ENCODE data around the gene C19orf38. TPM values are rescaled to one million over a fixed set of nuclear protein-coding genes. Genes with fewer than 3 reads are reported as not detected.

The C19orf38 gene
- total RNA-seq, 1 experiment from 2014 or later = 0.61 TPM

- no peak for DNase-seq
- Histone ChIP-seq H3K9me3 (no peaks in the 10 kb centered on the region), H3K36me3 (ENCODE audit: control insufficient read depth, insufficient read depth, low read length) (no peaks in the 10 kb centered on the region; the same call in 1 of the 2 replicates), H3K27me3 (replicated peaks; ENCODE audit: control insufficient read depth, insufficient read depth, low read length) (no peaks in the 10 kb centered on the region), H3K4me1 (no peaks in the 10 kb centered on the region), H3K4me3 (ENCODE audit: low read depth, low read length) (no peak overlapping the region)
- Mint-ChIP-seq H3K27me3 (ENCODE audit: insufficient read depth, unreplicated experiment) (no peaks in the 10 kb centered on the region), H3K4me3 (ENCODE audit: unreplicated experiment) (no peak overlapping the region), H3K36me3 (ENCODE audit: insufficient read depth, unreplicated experiment) (peaks cover 54% of the 10 kb centered on the region), H3K27ac (ENCODE audit: unreplicated experiment) (no peak overlapping the region), H3K9me3 (ENCODE audit: unreplicated experiment) (no peaks in the 10 kb centered on the region), H3K4me1 (ENCODE audit: low read depth, unreplicated experiment) (no peaks in the 10 kb centered on the region)
- intact Hi-C loops (cut with micrococcal nuclease; ENCODE audit: unreplicated experiment) = no loop called here
- no peak for TF ChIP-seq CTCF (IDR thresholded peaks at IDR 0.05; ENCODE audit: insufficient read depth in 1 of 2, low read depth in 1 of 2, low read length in 1 of 2, severe bottlenecking in 1 of 2, unreplicated experiment in 1 of 2)
- BruUV-seq (replicated peaks) = no TSS peak
- CTCF ChIA-PET = no interaction called here
- POLR2A ChIA-PET = no interaction called here
Observed at GRCh38 chr19:10818301-10819123, 29.7 kb upstream of the C19orf38 start.

DNA sequence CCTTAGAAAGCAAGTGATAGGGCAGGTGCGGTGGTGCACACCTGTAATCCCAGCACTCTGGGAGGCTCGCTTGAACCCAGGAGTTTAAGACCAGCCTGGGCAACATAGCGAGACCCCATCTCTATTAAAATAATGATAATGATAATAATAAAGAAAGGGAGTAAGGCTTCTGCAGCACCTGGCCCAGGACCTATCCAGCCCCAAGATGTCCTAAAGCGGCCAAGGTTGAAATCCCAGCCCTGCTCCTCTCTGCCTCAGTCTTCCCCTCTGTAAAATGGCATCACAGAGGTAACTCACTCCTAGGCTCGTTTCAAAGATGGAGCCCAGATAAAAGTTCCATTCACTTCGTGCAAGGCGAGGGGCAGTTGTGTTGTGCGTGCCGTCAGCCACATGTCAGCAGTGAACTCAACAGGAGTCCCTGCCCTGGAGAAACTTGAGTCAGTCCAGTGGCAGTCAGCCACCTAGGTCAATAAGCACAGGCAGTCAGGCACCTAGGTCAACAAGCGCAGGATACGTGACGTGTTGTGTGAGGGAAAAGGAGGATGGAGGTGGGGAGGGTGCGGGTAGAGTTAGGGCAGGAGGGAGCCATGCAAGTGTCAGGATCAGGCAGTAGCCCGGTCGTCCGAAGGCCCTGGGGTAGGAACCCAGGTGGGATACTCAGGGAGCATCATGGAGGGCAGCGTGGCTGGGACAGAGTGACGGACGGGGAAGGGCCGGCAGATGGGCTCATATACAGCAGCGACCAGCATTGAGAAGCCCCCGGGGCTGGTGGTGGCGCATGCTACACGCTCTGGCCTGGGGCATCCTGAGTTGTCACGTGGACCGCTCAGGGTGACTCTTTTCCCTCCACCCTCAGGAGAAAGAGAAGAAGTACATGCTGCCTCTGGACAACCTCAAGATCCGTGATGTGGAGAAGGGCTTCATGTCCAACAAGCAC, 28.8 kb upstream of the C19orf38 start:
- no peaks in the 10 kb centered on the region for H3K27me3 Mint-ChIP-seq (ENCODE audit: insufficient read depth, unreplicated experiment)
- H3K4me3 Mint-ChIP-seq (ENCODE audit: unreplicated experiment) = no peak overlapping the region
- no TSS peak for BruUV-seq (replicated peaks)
- no peak for DNase-seq
- no peaks in the 10 kb centered on the region for H3K4me1 Mint-ChIP-seq (ENCODE audit: low read depth, unreplicated experiment)
- H3K9me3 Mint-ChIP-seq (ENCODE audit: unreplicated experiment) = no peaks in the 10 kb centered on the region
- ChIA-PET POLR2A (no interaction called here), CTCF (interaction anchor here (1.1 kb wide), 1 partner anchor 16 kb away, joined by 3 read pairs; the partner anchor contains the start of gene TMED1)
- peaks cover 54% of the 10 kb centered on the region for H3K36me3 Mint-ChIP-seq (ENCODE audit: insufficient read depth, unreplicated experiment)
- no peaks in the 10 kb centered on the region for H3K27me3 ChIP-seq (replicated peaks; ENCODE audit: control insufficient read depth, insufficient read depth, low read length)
- no peak overlapping the region for H3K27ac Mint-ChIP-seq (ENCODE audit: unreplicated experiment)
- H3K4me3 ChIP-seq (ENCODE audit: low read depth, low read length) = no peak overlapping the region
- peaks cover 2% of the 10 kb centered on the region; the same call in 1 of the 2 replicates for H3K36me3 ChIP-seq (ENCODE audit: control insufficient read depth, insufficient read depth, low read length)
- H3K9me3 ChIP-seq = no peaks in the 10 kb centered on the region
- no peaks in the 10 kb centered on the region for H3K4me1 ChIP-seq
- intact Hi-C loops (cut with micrococcal nuclease; ENCODE audit: unreplicated experiment) = no loop called here
- no peak for TF ChIP-seq CTCF (IDR thresholded peaks at IDR 0.05; ENCODE audit: insufficient read depth in 1 of 2, low read depth in 1 of 2, low read length in 1 of 2, severe bottlenecking in 1 of 2, unreplicated experiment in 1 of 2)

DNA sequence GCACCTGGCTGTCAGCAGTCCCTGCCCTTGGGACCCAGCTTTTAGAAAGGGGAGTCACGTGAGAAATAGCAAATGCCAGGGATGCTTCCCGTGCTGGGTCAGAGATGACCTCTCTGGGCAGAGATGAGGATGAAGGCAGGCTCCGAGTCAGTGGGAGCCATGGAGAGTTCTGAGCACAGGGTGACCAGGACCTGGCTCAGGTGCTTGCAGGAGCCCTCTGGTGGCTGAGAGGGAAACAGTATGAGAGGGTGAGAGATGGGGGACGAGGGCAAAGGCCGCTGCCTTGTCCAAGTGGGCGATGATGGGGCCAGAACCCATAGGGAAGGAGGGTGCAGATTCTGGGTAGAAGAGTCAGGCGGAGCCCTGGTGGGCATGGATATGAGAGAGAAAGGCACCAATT, 28.0 kb upstream of the C19orf38 start:
- Mint-ChIP-seq H3K27me3 (ENCODE audit: insufficient read depth, unreplicated experiment) (no peaks in the 10 kb centered on the region), H3K9me3 (ENCODE audit: unreplicated experiment) (no peaks in the 10 kb centered on the region), H3K4me3 (ENCODE audit: unreplicated experiment) (no peak overlapping the region), H3K27ac (ENCODE audit: unreplicated experiment) (peak overlapping the region; percentile 30), H3K36me3 (ENCODE audit: insufficient read depth, unreplicated experiment) (peaks cover 57% of the 10 kb centered on the region), H3K4me1 (ENCODE audit: low read depth, unreplicated experiment) (no peaks in the 10 kb centered on the region)
- CTCF ChIA-PET = interaction anchor here (1.1 to 1.8 kb wide), 2 partner anchors 16 to 103 kb away, joined by 3 to 6 read pairs; partner anchors contain the start of genes DNM2 and TMED1
- BruUV-seq (replicated peaks) = no TSS peak
- no peak for TF ChIP-seq CTCF (IDR thresholded peaks at IDR 0.05; ENCODE audit: insufficient read depth in 1 of 2, low read depth in 1 of 2, low read length in 1 of 2, severe bottlenecking in 1 of 2, unreplicated experiment in 1 of 2)
- POLR2A ChIA-PET = interaction anchor here (1.2 kb wide), 1 partner anchor 16 kb away, joined by 3 read pairs; the partner anchor contains the start of gene TMED1
- intact Hi-C loops (cut with micrococcal nuclease; ENCODE audit: unreplicated experiment) = no loop called here
- H3K36me3 ChIP-seq (ENCODE audit: control insufficient read depth, insufficient read depth, low read length) = peaks cover 2% of the 10 kb centered on the region; the same call in 1 of the 2 replicates
- no peaks in the 10 kb centered on the region for H3K9me3 ChIP-seq
- no peak for DNase-seq
- H3K4me1 ChIP-seq = no peaks in the 10 kb centered on the region
- H3K27me3 ChIP-seq (replicated peaks; ENCODE audit: control insufficient read depth, insufficient read depth, low read length) = no peaks in the 10 kb centered on the region
- H3K4me3 ChIP-seq (ENCODE audit: low read depth, low read length) = no peak overlapping the region
